ENCODE data around the gene MCOLN2. TPM values are rescaled to one million over a fixed set of nuclear protein-coding genes. Genes with fewer than 3 reads are reported as not detected.
"Not testable (repeated sequence)": the region's sequence is repeated elsewhere in the genome, so short reads cannot be mapped to it uniquely, and the experiment has no call there.

The MCOLN2 gene
- total RNA-seq, 2 donors from 2014 or later: not detected

DNA sequence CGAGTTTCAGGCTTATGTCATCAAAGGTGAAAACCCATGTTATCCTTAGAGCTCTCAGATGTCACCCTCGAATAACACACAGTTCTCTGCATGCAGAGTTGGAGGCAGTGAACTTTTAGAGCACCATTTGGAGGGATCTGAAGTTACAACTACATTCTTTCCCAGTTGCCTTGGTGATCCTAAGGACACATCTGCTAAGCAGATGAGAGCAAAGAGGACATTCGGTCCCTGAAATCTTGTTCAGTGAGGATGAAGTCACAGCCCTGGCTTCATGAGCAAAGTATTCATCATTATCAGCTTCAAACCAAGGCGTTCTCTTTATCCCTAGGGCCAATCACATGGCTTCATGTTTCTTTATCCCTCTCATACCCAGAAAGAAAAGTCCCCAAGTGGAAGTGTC, 23.1 kb upstream of the MCOLN2 start:
- no peaks in the 10 kb centered on the region for H3K4me1 ChIP-seq
- no peak for ATAC-seq
- no peak for DNase-seq
- no peaks in the 10 kb centered on the region for H3K36me3 ChIP-seq (replicated peaks in 1 of 2; ENCODE audit: insufficient read depth in 1 of 2, low read depth in 2 of 2)
- H3K9me3 ChIP-seq: no peaks in the 10 kb centered on the region
- intact Hi-C loops (cut with DNase I): loop anchor here (10.0 kb wide), 1 partner anchor 45 kb away; no protein-coding TSS in a partner anchor
- no peak overlapping the region for H3K27ac ChIP-seq
- no peak for TF ChIP-seq POLR2A (IDR thresholded peaks at IDR 0.05)
- TF ChIP-seq, protein P1, sequence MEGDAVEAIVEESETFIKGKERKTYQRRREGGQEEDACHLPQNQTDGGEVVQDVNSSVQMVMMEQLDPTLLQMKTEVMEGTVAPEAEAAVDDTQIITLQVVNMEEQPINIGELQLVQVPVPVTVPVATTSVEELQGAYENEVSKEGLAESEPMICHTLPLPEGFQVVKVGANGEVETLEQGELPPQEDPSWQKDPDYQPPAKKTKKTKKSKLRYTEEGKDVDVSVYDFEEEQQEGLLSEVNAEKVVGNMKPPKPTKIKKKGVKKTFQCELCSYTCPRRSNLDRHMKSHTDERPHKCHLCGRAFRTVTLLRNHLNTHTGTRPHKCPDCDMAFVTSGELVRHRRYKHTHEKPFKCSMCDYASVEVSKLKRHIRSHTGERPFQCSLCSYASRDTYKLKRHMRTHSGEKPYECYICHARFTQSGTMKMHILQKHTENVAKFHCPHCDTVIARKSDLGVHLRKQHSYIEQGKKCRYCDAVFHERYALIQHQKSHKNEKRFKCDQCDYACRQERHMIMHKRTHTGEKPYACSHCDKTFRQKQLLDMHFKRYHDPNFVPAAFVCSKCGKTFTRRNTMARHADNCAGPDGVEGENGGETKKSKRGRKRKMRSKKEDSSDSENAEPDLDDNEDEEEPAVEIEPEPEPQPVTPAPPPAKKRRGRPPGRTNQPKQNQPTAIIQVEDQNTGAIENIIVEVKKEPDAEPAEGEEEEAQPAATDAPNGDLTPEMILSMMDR (IDR thresholded peaks at IDR 0.05): no peak
- no peak overlapping the region for H3K4me3 ChIP-seq
- WGBS, 2 donors: 75 to 77% methylated on average over 4 of the region's 4 CpGs
- no peaks in the 10 kb centered on the region for H3K27me3 ChIP-seq

DNA sequence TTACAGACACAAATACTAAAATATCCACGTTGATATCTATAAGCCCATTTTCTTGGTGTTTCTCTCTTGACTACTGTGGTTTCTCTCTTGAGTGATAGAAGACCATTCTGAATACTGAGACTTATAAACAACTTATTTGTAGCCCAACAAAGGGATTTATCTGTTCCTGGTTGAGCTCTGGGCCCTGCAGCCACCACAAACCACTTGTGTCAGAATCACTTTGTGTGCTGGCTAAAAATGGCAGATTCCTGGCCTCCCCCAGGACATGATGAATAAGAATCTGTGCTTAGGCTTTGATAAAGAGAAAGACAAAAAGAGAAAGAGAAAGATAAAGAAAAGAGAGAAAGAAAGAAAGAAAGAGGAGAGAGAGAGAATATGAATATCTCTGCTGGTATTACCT, 18.9 kb upstream of the MCOLN2 start:
- ATAC-seq (no peak), DNase-seq (no peak)
- Histone ChIP-seq H3K36me3 (replicated peaks in 1 of 2; ENCODE audit: insufficient read depth in 1 of 2, low read depth in 2 of 2) (no peaks in the 10 kb centered on the region), H3K27me3 (no peaks in the 10 kb centered on the region), H3K9me3 (no peaks in the 10 kb centered on the region), H3K4me1 (no peaks in the 10 kb centered on the region), H3K4me3 (no peak overlapping the region), H3K27ac (no peak overlapping the region)
- WGBS, 2 donors: 97 to 100% methylated on average over 1 of the region's 1 CpG
- no peak for TF ChIP-seq POLR2A (IDR thresholded peaks at IDR 0.05)
- TF ChIP-seq, protein P1 (IDR thresholded peaks at IDR 0.05): no peak
- intact Hi-C loops (cut with DNase I): no loop called here

DNA sequence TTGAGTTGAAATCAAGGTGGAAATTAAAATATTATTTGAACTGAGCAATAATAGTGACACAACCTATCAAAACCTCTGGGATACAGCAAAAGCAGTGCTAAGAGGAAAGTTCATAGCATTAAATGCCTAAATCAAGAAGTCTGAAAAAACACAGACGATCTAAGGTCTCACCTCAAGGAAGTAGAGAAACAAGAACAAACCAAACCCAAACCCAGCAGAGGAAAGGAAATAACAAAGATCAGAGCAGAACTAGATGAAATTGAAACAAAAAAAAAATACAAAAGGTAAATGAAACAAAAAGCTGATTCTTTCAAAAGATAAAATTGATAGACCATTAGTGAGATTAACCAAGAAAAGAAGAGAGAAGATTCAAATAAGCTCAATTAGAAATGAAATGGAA, 8.7 kb upstream of the MCOLN2 start:
- H3K9me3 ChIP-seq; ATAC-seq; DNase-seq; H3K4me1 ChIP-seq; H3K4me3 ChIP-seq; H3K27ac ChIP-seq; H3K27me3 ChIP-seq; H3K36me3 ChIP-seq (replicated peaks in 1 of 2; ENCODE audit: insufficient read depth in 1 of 2, low read depth in 2 of 2); intact Hi-C loops (cut with DNase I): not testable (repeated sequence)
- WGBS, 2 donors: 87 to 88% methylated on average over 1 of the region's 1 CpG

DNA sequence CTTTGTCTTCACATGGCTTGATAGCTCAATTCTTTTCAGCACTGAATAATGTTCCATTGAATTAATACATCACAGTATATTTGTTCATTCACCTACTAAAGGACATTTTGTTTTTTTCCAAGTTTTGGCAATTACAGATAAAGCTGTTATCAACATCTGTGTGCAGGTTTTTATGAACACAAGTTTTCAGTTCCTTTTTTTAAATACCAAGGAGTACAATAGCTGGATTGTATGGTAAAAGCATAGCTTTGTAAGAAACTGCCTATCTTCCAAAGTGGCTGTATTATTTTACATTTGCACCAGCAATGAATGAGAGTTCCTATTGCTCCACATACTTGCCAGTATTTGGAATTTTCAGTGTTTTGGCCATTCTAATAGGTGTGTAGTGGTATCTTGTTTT, 4.8 kb upstream of the MCOLN2 start:
- no peak for DNase-seq
- Histone ChIP-seq H3K4me3 (no peak overlapping the region), H3K27ac (no peak overlapping the region), H3K36me3 (replicated peaks in 1 of 2; ENCODE audit: insufficient read depth in 1 of 2, low read depth in 2 of 2) (no peaks in the 10 kb centered on the region), H3K4me1 (peaks cover 16% of the 10 kb centered on the region), H3K9me3 (no peaks in the 10 kb centered on the region), H3K27me3 (no peaks in the 10 kb centered on the region)
- no peak for TF ChIP-seq POLR2A (IDR thresholded peaks at IDR 0.05)
- TF ChIP-seq, protein P1 (IDR thresholded peaks at IDR 0.05): no peak
- ATAC-seq: no peak
- intact Hi-C loops (cut with DNase I): no loop called here

DNA sequence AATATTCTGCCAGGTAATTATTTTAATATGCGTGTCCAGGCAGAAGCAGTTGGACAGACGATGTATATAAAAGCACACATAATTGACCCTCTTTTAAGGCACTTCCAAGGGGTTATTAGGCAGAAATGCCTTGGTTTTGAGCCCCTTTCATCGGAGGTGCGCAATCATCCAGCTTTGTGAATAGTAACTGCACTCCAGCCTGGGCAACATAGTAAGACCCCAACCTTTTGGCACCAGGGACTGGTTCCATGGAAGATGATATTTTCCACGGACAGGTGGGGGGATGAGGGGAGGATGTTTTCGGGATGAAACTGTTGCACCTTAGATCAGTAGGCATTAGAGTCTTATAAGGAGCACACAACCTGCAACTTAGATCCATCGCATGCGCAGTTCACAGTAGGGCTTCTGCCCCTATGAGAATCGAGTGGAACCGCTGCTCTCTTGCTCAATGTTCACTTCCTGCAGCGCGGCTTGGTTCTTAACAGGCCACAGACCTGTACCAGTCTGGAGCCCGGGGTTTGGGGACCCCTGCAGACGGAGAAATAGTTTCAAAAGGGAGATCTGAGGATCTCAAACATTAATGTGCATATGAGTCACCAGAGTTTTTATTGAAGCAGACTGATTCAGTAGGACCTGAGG, 1.8 kb upstream of the MCOLN2 start:
- ATAC-seq (no peak), DNase-seq (peak in 1 of 4 donors; percentile 10)
- intact Hi-C loops (cut with DNase I): no loop called here
- H3K27me3 ChIP-seq: no peaks in the 10 kb centered on the region
- no peak overlapping the region for H3K27ac ChIP-seq
- H3K36me3 ChIP-seq (replicated peaks in 1 of 2; ENCODE audit: insufficient read depth in 1 of 2, low read depth in 2 of 2): no peaks in the 10 kb centered on the region
- peaks cover 21% of the 10 kb centered on the region for H3K4me1 ChIP-seq
- 58 to 68% methylated on average over 14 of the region's 14 CpGs for WGBS, 2 donors
- no peaks in the 10 kb centered on the region for H3K9me3 ChIP-seq
- TF ChIP-seq POLR2A (IDR thresholded peaks at IDR 0.05): no peak
- TF ChIP-seq, protein P1 (IDR thresholded peaks at IDR 0.05): no peak
- H3K4me3 ChIP-seq: no peak overlapping the region

Data from body of pancreas (tissue), 4 donors.